ENCODE measurements around the gene CCDC169.

The CCDC169 gene

DNA sequence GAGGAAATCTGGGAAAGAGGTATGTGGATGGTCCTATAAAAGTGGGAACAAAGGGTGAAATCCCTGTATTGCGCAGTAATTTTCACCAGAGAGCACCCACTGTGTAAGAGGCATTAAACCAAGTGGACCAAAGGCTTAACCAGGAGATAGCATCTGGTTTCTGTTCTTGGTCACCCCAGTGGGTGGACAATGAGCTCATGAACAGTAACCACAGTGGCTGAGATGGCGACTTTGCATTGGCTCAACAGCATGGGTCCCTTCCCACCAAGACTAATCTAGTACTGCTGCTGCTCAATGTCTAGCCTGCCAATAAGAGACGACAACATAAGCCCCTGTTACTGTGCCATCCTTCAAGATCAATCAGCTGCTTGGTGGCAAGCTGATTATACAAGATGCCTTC lies 36.6 kb downstream of the CCDC169 start:
- no peak for TF ChIP-seq ZFP30 (CRISPR knock-in tag; IDR thresholded peaks at IDR 0.05)
- no peak for ATAC-seq

DNA sequence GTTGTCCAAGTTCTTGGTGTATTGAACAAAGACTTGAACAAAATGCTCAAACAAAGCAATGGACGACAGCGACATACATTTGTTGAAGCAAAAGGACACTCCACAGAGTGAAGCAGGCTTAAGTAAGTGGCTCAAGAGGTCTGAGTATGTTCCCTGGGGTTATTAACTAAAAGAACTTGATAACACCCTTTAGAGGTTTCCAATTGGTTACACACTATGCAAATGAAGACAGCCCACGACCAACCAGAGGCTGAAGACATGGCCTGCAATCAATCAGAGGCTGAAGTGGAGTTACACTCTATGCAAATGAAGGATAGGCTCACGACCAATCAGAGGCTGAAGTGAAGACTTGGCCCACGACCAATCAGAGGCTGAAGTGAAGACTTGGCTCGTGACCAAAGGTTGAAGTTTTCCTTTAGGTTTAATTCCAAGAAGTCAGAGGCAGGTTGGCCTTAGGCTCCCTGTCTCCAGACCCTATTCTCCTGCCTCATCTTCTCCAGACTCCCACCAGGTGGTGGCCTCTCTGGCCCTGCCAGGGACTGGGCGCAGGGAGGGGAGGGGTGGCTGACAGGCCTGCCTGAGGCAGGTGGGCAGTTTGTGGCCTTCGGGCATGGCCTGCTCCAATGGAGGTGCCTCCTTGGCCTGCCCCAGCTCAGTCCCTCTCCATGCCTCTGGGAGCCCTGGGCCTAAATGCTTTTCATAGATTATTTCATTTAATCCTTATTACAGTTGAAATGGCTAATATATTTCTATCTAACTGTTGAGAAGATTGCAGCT lies 38.1 kb downstream of the CCDC169 start:
- TF ChIP-seq TOX (CRISPR knock-in tag; IDR thresholded peaks at IDR 0.05; ENCODE audit: borderline replicate concordance) (no peak), OSR1 (CRISPR knock-in tag; IDR thresholded peaks at IDR 0.05) (no peak), ZNF565 (CRISPR knock-in tag; conservative IDR thresholded peaks at IDR 0.05; ENCODE audit: low read depth) (no peak), PPARA (CRISPR knock-in tag; IDR thresholded peaks at IDR 0.05; ENCODE audit: borderline replicate concordance) (no peak), ARNTL (CRISPR knock-in tag; IDR thresholded peaks at IDR 0.05; ENCODE audit: borderline replicate concordance, low read depth) (no peak)
- TF ChIP-seq, protein P1, sequence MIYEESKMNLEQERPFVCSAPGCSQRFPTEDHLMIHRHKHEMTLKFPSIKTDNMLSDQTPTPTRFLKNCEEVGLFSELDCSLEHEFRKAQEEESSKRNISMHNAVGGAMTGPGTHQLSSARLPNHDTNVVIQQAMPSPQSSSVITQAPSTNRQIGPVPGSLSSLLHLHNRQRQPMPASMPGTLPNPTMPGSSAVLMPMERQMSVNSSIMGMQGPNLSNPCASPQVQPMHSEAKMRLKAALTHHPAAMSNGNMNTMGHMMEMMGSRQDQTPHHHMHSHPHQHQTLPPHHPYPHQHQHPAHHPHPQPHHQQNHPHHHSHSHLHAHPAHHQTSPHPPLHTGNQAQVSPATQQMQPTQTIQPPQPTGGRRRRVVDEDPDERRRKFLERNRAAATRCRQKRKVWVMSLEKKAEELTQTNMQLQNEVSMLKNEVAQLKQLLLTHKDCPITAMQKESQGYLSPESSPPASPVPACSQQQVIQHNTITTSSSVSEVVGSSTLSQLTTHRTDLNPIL (CRISPR knock-in tag; IDR thresholded peaks at IDR 0.05; ENCODE audit: low read depth), result no peak
- ATAC-seq, result no peak

DNA sequence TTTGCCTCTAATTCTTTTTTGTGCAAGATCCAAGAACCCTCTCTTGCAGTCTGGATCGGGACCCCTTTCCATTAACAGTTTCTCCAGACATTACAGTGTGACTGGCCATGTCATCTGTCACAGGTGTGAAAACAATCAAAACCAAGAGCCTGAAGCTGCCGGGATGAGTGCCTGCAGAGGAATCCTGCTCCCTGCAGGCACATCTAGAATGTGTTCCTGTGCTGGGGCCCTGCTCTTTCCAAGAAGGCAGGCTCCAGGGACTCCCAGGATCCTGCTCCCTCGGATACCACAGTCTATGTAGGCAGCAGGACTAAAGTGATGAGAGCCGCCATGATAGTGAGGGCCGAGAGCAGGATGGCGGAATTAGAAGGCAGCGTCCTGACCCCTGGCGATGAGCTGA lies 38.8 kb downstream of the CCDC169 start:
- TF ChIP-seq, protein P2, sequence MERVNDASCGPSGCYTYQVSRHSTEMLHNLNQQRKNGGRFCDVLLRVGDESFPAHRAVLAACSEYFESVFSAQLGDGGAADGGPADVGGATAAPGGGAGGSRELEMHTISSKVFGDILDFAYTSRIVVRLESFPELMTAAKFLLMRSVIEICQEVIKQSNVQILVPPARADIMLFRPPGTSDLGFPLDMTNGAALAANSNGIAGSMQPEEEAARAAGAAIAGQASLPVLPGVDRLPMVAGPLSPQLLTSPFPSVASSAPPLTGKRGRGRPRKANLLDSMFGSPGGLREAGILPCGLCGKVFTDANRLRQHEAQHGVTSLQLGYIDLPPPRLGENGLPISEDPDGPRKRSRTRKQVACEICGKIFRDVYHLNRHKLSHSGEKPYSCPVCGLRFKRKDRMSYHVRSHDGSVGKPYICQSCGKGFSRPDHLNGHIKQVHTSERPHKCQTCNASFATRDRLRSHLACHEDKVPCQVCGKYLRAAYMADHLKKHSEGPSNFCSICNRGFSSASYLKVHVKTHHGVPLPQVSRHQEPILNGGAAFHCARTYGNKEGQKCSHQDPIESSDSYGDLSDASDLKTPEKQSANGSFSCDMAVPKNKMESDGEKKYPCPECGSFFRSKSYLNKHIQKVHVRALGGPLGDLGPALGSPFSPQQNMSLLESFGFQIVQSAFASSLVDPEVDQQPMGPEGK (CRISPR knock-in tag; IDR thresholded peaks at IDR 0.05; ENCODE audit: borderline replicate concordance), result no peak
- TF ChIP-seq, protein P1 (CRISPR knock-in tag; IDR thresholded peaks at IDR 0.05; ENCODE audit: low read depth), result no peak
- TF ChIP-seq PPARA (CRISPR knock-in tag; IDR thresholded peaks at IDR 0.05; ENCODE audit: borderline replicate concordance), result no peak
- TF ChIP-seq ARNTL (CRISPR knock-in tag; IDR thresholded peaks at IDR 0.05; ENCODE audit: borderline replicate concordance, low read depth), result no peak
- TF ChIP-seq ZFP30 (CRISPR knock-in tag; IDR thresholded peaks at IDR 0.05), result no peak
- TF ChIP-seq, protein P3, sequence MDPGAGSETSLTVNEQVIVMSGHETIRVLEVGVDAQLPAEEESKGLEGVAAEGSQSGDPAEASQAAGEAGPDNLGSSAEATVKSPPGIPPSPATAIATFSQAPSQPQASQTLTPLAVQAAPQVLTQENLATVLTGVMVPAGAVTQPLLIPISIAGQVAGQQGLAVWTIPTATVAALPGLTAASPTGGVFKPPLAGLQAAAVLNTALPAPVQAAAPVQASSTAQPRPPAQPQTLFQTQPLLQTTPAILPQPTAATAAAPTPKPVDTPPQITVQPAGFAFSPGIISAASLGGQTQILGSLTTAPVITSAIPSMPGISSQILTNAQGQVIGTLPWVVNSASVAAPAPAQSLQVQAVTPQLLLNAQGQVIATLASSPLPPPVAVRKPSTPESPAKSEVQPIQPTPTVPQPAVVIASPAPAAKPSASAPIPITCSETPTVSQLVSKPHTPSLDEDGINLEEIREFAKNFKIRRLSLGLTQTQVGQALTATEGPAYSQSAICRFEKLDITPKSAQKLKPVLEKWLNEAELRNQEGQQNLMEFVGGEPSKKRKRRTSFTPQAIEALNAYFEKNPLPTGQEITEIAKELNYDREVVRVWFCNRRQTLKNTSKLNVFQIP (CRISPR knock-in tag; IDR thresholded peaks at IDR 0.05; ENCODE audit: borderline replicate concordance, low read depth), result no peak
- TF ChIP-seq OSR1 (CRISPR knock-in tag; IDR thresholded peaks at IDR 0.05), result no peak
- TF ChIP-seq TOX (CRISPR knock-in tag; IDR thresholded peaks at IDR 0.05; ENCODE audit: borderline replicate concordance), result no peak
- no peak for TF ChIP-seq BACH2 (CRISPR knock-in tag; IDR thresholded peaks at IDR 0.05; ENCODE audit: borderline replicate concordance)
- TF ChIP-seq GLIS3 (CRISPR knock-in tag; IDR thresholded peaks at IDR 0.05), result no peak
- TF ChIP-seq ZNF565 (CRISPR knock-in tag; conservative IDR thresholded peaks at IDR 0.05; ENCODE audit: low read depth), result no peak
- TF ChIP-seq TCF4 (CRISPR knock-in tag; IDR thresholded peaks at IDR 0.05; ENCODE audit: borderline replicate concordance), result no peak
- TF ChIP-seq ZC3H10 (CRISPR knock-in tag; IDR thresholded peaks at IDR 0.05), result no peak
- no peak for TF ChIP-seq RARB (CRISPR knock-in tag; IDR thresholded peaks at IDR 0.05)
- no peak for ATAC-seq

DNA sequence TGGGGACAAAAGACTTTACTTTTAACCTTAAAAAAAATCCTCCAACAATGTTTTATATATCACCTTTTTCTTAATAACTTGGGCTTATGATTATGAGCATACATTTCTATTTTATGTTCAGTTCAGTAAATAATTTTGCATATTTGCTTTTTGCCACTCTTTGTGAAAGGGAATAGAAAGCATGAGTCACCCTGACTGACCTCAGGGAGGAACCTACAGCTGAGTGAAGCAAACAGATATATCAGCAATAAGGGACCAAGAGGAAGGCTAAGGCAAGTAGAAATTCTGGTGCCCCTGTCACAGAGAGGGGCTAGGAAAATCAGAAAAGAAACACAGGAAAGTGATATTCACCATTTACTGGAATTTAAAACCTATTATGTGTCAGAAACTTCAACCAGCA lies 46.1 kb downstream of the CCDC169 start:
- 0 out of 3 replicates have a peak, but pooled peaks have one; percentile 32 for ATAC-seq
- TF ChIP-seq TOX (CRISPR knock-in tag; IDR thresholded peaks at IDR 0.05; ENCODE audit: borderline replicate concordance), result no peak
- TF ChIP-seq, protein P3 (CRISPR knock-in tag; IDR thresholded peaks at IDR 0.05; ENCODE audit: borderline replicate concordance, low read depth), result no peak
- no peak for TF ChIP-seq RARB (CRISPR knock-in tag; IDR thresholded peaks at IDR 0.05)
- no peak for TF ChIP-seq ZFP3 (CRISPR knock-in tag; IDR thresholded peaks at IDR 0.05)
- TF ChIP-seq, protein P4, sequence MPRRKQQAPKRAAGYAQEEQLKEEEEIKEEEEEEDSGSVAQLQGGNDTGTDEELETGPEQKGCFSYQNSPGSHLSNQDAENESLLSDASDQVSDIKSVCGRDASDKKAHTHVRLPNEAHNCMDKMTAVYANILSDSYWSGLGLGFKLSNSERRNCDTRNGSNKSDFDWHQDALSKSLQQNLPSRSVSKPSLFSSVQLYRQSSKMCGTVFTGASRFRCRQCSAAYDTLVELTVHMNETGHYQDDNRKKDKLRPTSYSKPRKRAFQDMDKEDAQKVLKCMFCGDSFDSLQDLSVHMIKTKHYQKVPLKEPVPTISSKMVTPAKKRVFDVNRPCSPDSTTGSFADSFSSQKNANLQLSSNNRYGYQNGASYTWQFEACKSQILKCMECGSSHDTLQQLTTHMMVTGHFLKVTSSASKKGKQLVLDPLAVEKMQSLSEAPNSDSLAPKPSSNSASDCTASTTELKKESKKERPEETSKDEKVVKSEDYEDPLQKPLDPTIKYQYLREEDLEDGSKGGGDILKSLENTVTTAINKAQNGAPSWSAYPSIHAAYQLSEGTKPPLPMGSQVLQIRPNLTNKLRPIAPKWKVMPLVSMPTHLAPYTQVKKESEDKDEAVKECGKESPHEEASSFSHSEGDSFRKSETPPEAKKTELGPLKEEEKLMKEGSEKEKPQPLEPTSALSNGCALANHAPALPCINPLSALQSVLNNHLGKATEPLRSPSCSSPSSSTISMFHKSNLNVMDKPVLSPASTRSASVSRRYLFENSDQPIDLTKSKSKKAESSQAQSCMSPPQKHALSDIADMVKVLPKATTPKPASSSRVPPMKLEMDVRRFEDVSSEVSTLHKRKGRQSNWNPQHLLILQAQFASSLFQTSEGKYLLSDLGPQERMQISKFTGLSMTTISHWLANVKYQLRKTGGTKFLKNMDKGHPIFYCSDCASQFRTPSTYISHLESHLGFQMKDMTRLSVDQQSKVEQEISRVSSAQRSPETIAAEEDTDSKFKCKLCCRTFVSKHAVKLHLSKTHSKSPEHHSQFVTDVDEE (CRISPR knock-in tag; IDR thresholded peaks at IDR 0.05), result no peak
- no peak for TF ChIP-seq ZC3H10 (CRISPR knock-in tag; IDR thresholded peaks at IDR 0.05)
- no peak for TF ChIP-seq OSR1 (CRISPR knock-in tag; IDR thresholded peaks at IDR 0.05)
- no peak for TF ChIP-seq PPARA (CRISPR knock-in tag; IDR thresholded peaks at IDR 0.05; ENCODE audit: borderline replicate concordance)
